SK-N-SH treated with all-trans-retinoic acid at 6 μM for 48 hours (cell line): Measurements from ENCODE around the gene OR6K2.

Source experiments
- ARNTL ChIP-seq: fragments of 450-650 bp; formaldehyde crosslinking; IDR thresholded peaks from 2 replicates; pipeline ENCODE4 v1.5.0; 2020; ENCODE audit warnings: low read depth, mild to moderate bottlenecking, moderate library complexity, borderline replicate concordance
- CREB5 ChIP-seq: fragments of 250-450 bp; sonication (Bioruptor Pico); IDR thresholded peaks from 2 replicates; pipeline ENCODE4 v1.5.1; 2020; ENCODE audit warnings: low read depth, mild to moderate bottlenecking, moderate library complexity
- CSRNP3 ChIP-seq: fragments of 250-450 bp; sonication (Bioruptor Pico); IDR thresholded peaks from 2 replicates; pipeline ENCODE4 v1.5.1; 2021; ENCODE audit warnings: mild to moderate bottlenecking, moderate library complexity
- ISL1 ChIP-seq: fragments of 250-450 bp; sonication (Bioruptor Pico); IDR thresholded peaks from 2 replicates; pipeline ENCODE4 v2.1.2; 2022; ENCODE audit warnings: mild to moderate bottlenecking, moderate library complexity
- OSR1 ChIP-seq: fragments of 250-450 bp; sonication (Bioruptor Pico); IDR thresholded peaks from 2 replicates; pipeline ENCODE4 v1.8.0; 2022; ENCODE audit warnings: moderate library complexity, mild to moderate bottlenecking, inconsistent platforms
- RARB ChIP-seq: fragments of 250-450 bp; sonication (Bioruptor Pico); IDR thresholded peaks from 2 replicates; pipeline ENCODE4 v1.8.0; 2021; ENCODE audit warnings: mild to moderate bottlenecking, moderate library complexity
- SNAI2 ChIP-seq: fragments of 250-450 bp; sonication (Bioruptor Pico); IDR thresholded peaks from 2 replicates; pipeline ENCODE4 v1.5.0; 2020; ENCODE audit warnings: mild to moderate bottlenecking, moderate library complexity
- TSHZ2 ChIP-seq: fragments of 250-450 bp; sonication (Bioruptor Pico); IDR thresholded peaks from 2 replicates; pipeline ENCODE4 v1.5.0; 2020; ENCODE audit warnings: mild to moderate bottlenecking, moderate library complexity
- ZC3H10 ChIP-seq: fragments of 250-450 bp; sonication (Bioruptor Pico); IDR thresholded peaks from 2 replicates; pipeline ENCODE4 v1.5.1; 2021; ENCODE audit warnings: mild to moderate bottlenecking, moderate library complexity
- ZFP3 ChIP-seq: fragments of 250-450 bp; sonication (Bioruptor Pico); IDR thresholded peaks from 2 replicates; pipeline ENCODE4 v1.5.0; 2020; ENCODE audit warnings: mild to moderate bottlenecking, moderate library complexity
- ZFP30 ChIP-seq: fragments of 450-650 bp; formaldehyde crosslinking; IDR thresholded peaks from 2 replicates; pipeline ENCODE4 v1.5.0; 2022; ENCODE audit warnings: mild to moderate bottlenecking, moderate library complexity

GRCh38 chr1:158679289-158679688 is 21.2 kb downstream of the OR6K2 start:
- TF ChIP-seq ARNTL (CRISPR knock-in tag) (no peak), CREB5 (no peak), ISL1 (no peak), RARB (CRISPR knock-in tag) (no peak), TSHZ2 (CRISPR knock-in tag) (no peak), ZFP30 (CRISPR knock-in tag) (no peak), CSRNP3 (CRISPR knock-in tag) (no peak), ZC3H10 (CRISPR knock-in tag) (no peak), SNAI2 (CRISPR knock-in tag) (no peak), ZFP3 (no peak), OSR1 (CRISPR knock-in tag) (no peak)
